Subcutaneous abdominal adipose tissue (tissue), 5 donors: ENCODE measurements around the gene CDK11A.
"Not testable (repeated sequence)": the region's sequence is repeated elsewhere in the genome, so short reads cannot be mapped to it uniquely, and the experiment has no call there.

ENCODE experiments used
- H3K27ac ChIP-seq: one replicate; pipeline ENCODE4 v1.7.0; 2013; ENCODE audit warnings: low read depth, mild to moderate bottlenecking, inconsistent platforms, low read length, moderate library complexity
- H3K27me3 ChIP-seq, 5 donors: one replicate each; pipeline ENCODE4 v1.7.0; 2013; ENCODE audit warnings: low read length in 5 of 5, inconsistent platforms in 1 of 5; ENCODE audit not compliant: control insufficient read depth in 5 of 5, insufficient read depth in 4 of 5
- H3K36me3 ChIP-seq, 5 donors: one replicate each; pipeline ENCODE4 v1.7.0; 2013; ENCODE audit warnings: low read length in 5 of 5; ENCODE audit not compliant: control insufficient read depth in 5 of 5, insufficient read depth in 5 of 5
- H3K4me1 ChIP-seq, 5 donors: one replicate each; pipeline ENCODE4 v1.7.0; 2013; ENCODE audit warnings: low read length in 5 of 5, mild to moderate bottlenecking in 3 of 5, moderate library complexity in 1 of 5; ENCODE audit not compliant: control insufficient read depth in 5 of 5, insufficient read depth in 5 of 5
- H3K4me3 ChIP-seq, 5 donors: one replicate each; pipeline ENCODE4 v1.7.0; 2013; ENCODE audit warnings: low read length in 5 of 5, low read depth in 1 of 5
- H3K9ac ChIP-seq, 5 donors: one replicate each; pipeline ENCODE4 v1.7.0; 2013; ENCODE audit warnings: low read length in 5 of 5, mild to moderate bottlenecking in 4 of 5, moderate library complexity in 3 of 5
- H3K9me3 ChIP-seq, 5 donors: one replicate each; pipeline ENCODE4 v1.7.0; 2013; ENCODE audit warnings: low read length in 5 of 5; ENCODE audit not compliant: control insufficient read depth in 5 of 5
- donor health status: healthy.
- donor health status: healthy.
- donor health status: healthy.
- donor health status: healthy.
- donor health status: healthy.

Gene CDK11A

GRCh38 chr1:1754051-1754815 lies 30.1 kb upstream of the CDK11A start:
- no peak overlapping the region for H3K9ac ChIP-seq
- no peaks in the 10 kb centered on the region for H3K27me3 ChIP-seq
- no peak overlapping the region for H3K4me3 ChIP-seq
- no peak overlapping the region for H3K27ac ChIP-seq
- H3K36me3 ChIP-seq: peaks cover 0 to 62% (median 52%) of the 10 kb centered on the region in 5 donors
- H3K9me3 ChIP-seq: no peaks in the 10 kb centered on the region
- peaks cover 2 to 19% (median 17%) of the 10 kb centered on the region in 5 donors for H3K4me1 ChIP-seq

DNA sequence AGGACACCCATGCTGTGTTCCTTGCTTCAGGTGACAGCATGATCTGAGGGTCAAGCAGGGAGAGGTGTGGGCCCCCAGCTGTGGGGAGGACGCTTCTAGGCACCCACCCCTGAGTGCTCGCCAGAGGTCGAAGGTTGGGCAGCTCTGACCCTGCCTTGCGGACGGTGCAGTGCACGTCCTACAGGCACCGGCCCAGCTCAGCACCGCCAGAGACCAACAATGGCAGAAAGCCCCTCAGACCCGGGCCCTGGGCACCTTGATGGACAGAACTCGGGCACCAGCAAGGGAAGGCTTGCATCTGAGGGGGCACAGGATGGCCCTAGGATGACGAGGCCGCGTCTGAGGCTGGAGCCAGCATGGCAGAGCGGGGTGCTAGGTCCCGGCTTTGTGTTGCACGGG lies 29.4 kb upstream of the CDK11A start:
- no peak overlapping the region for H3K4me3 ChIP-seq
- peaks cover 0 to 58% (median 52%) of the 10 kb centered on the region in 5 donors for H3K36me3 ChIP-seq
- H3K27ac ChIP-seq: no peak overlapping the region

GRCh38 chr1:1752636-1753606 lies 28.8 kb upstream of the CDK11A start:
- H3K27me3 ChIP-seq: no peaks in the 10 kb centered on the region
- no peak overlapping the region for H3K4me3 ChIP-seq
- H3K4me1 ChIP-seq: peaks cover 0 to 7% (median 5%) of the 10 kb centered on the region in 5 donors
- no peaks in the 10 kb centered on the region for H3K9me3 ChIP-seq
- no peak overlapping the region for H3K27ac ChIP-seq
- H3K9ac ChIP-seq: no peak overlapping the region
- peaks cover 0 to 55% (median 48%) of the 10 kb centered on the region in 5 donors for H3K36me3 ChIP-seq

More for the DNA sequence above, 29.4 kb upstream of the CDK11A start:
- Histone ChIP-seq H3K4me1 (peaks cover 2 to 13% (median 11%) of the 10 kb centered on the region in 5 donors), H3K9me3 (no peaks in the 10 kb centered on the region), H3K27me3 (no peaks in the 10 kb centered on the region), H3K9ac (no peak overlapping the region)

- Histone ChIP-seq H3K9me3 (no peaks in the 10 kb centered on the region), H3K4me1 (peaks cover 0 to under 1% (median 0%) of the 10 kb centered on the region in 5 donors), H3K27me3 (no peaks in the 10 kb centered on the region), H3K27ac (no peak overlapping the region), H3K9ac (no peak overlapping the region), H3K36me3 (peaks cover 0 to 52% (median 47%) of the 10 kb centered on the region in 5 donors), H3K4me3 (no peak overlapping the region)
These were observed 28.0 kb upstream of the CDK11A start for GRCh38 chr1:1752190-1752589.

GRCh38 chr1:1749941-1750340 lies 25.8 kb upstream of the CDK11A start:
- H3K36me3 ChIP-seq: peaks cover 0 to 30% (median 28%) of the 10 kb centered on the region in 5 donors
- H3K9ac ChIP-seq, H3K27ac ChIP-seq, H3K4me3 ChIP-seq, H3K9me3 ChIP-seq, H3K27me3 ChIP-seq, H3K4me1 ChIP-seq: not testable (repeated sequence)

DNA sequence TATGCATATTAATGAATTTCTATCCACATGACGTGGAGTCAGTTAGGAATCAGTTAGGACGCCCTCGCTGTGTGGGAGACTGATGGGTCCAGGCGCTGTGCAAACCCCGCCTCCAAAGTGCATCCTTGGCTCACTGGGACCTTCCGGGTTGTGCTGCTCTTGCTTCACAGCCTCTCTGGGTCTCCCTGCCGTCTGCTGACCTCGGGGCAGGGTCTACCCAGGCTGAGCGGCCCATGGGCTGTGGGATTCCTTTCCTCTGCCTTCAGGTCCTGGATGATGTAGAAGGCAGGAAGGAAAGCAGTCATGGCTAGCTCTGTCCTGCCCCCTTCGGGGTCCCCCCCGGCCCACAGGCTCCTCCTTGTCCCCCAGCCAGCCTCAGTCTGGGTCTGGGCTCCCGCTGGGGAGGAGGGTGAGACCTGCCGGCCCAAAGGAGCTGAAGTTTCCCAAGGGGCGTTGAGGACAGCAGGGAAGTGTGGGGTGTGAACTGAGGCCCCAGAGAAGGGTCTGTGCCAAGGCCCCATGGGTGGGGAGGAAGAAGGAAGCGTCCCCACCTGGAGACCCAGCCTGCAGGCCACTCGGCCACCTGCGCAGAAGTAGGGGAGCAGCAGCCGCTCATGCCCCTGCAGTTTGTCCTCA lies 24.6 kb upstream of the CDK11A start:
- Histone ChIP-seq H3K9me3 (no peaks in the 10 kb centered on the region), H3K4me1 (no peaks in the 10 kb centered on the region)

DNA sequence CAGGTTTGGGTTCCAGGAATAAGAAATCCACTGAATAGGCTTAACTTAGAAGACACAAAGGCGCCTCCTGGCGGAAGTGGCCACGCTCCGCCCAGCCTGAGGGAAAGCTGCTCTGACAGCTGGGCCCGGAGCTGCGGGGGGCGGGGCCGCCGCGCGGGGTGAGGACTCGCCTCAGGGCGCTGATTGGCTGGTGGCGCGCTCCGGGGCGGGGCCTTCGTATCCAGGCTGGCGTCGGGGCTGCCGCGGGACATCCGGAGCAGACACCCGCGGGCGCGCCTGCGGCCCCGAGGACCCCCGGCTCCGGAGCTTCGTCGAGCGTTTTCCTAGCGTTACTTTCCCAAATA lies 22.4 kb upstream of the CDK11A start:
- peak overlapping the region in 2 of 5 donors; percentile 51 to 79 for H3K9ac ChIP-seq
- H3K4me1 ChIP-seq, H3K36me3 ChIP-seq, H3K9me3 ChIP-seq, H3K27me3 ChIP-seq: not testable (repeated sequence)
- peak overlapping the region in 3 of 5 donors; percentile 22 to 53 (median 48) for H3K4me3 ChIP-seq
- H3K27ac ChIP-seq: peak overlapping the region; percentile 70

More for the DNA sequence above, 24.6 kb upstream of the CDK11A start:
- Histone ChIP-seq H3K27me3 (no peaks in the 10 kb centered on the region), H3K9ac (no peak overlapping the region), H3K27ac (no peak overlapping the region), H3K4me3 (no peak overlapping the region), H3K36me3 (peaks cover 0 to 19% (median 18%) of the 10 kb centered on the region in 5 donors)

GRCh38 chr1:1745651-1746565 lies 21.8 kb upstream of the CDK11A start:
- not testable (repeated sequence) for H3K36me3 ChIP-seq, H3K4me1 ChIP-seq, H3K27me3 ChIP-seq, H3K9me3 ChIP-seq
- H3K27ac ChIP-seq: peak overlapping the region; percentile 70
- peak overlapping the region in 2 of 5 donors; percentile 51 to 79 for H3K9ac ChIP-seq
- peak overlapping the region in 4 of 5 donors; percentile 32 to 53 (median 40) for H3K4me3 ChIP-seq

GRCh38 chr1:1742529-1742928 lies 18.4 kb upstream of the CDK11A start:
- not testable (repeated sequence) for H3K4me1 ChIP-seq, H3K9me3 ChIP-seq, H3K4me3 ChIP-seq, H3K27ac ChIP-seq, H3K36me3 ChIP-seq, H3K9ac ChIP-seq, H3K27me3 ChIP-seq
